Osteoblast (primary cell): ENCODE data around the gene CDC42EP5. TPM values are rescaled to one million over a fixed set of nuclear protein-coding genes. Genes with fewer than 3 reads are reported as not detected.
"Not testable (repeated sequence)": the region's sequence is repeated elsewhere in the genome, so short reads cannot be mapped to it uniquely, and the experiment has no call there.

ENCODE experiments used
- DNase-seq: peaks from one replicate; pipeline ENCODE4 v3.0.0; 2011; ENCODE audit warnings: low spot score, mixed read lengths; ENCODE audit not compliant: insufficient read length; ENCODE audit errors: missing footprints
- H2AFZ ChIP-seq: 2 replicates; pipeline ENCODE4 v1.6.0; 2011; ENCODE audit warnings: mild to moderate bottlenecking, low read length
- H3K27ac ChIP-seq: 2 replicates; pipeline ENCODE4 v1.5.1; 2011; ENCODE audit warnings: mild to moderate bottlenecking, low read depth, low read length, moderate library complexity
- H3K27me3 ChIP-seq: 2 replicates; pipeline ENCODE4 v1.6.0; 2012; ENCODE audit warnings: mild to moderate bottlenecking, control low read depth, inconsistent platforms, low read length, moderate library complexity; ENCODE audit not compliant: insufficient read depth
- H3K36me3 ChIP-seq: 2 replicates; pipeline ENCODE4 v1.5.1; 2011; ENCODE audit warnings: mild to moderate bottlenecking, low read length, control low read depth, moderate library complexity; ENCODE audit not compliant: insufficient read depth
- H3K4me1 ChIP-seq: 2 replicates; pipeline ENCODE4 v1.5.1; 2011; ENCODE audit warnings: mild to moderate bottlenecking, low read length, control low read depth, moderate library complexity; ENCODE audit not compliant: insufficient read depth
- H3K4me2 ChIP-seq: 2 replicates; pipeline ENCODE4 v1.6.0; 2011; ENCODE audit warnings: mild to moderate bottlenecking, low read length; ENCODE audit not compliant: insufficient read depth
- H3K4me3 ChIP-seq: fragments of 200-600 bp; sonication (generic); 3 replicates; pipeline ENCODE4 v1.5.1; 2012; ENCODE audit warnings: mild to moderate bottlenecking, low read length, inconsistent platforms; ENCODE audit not compliant: insufficient read depth
- H3K79me2 ChIP-seq: 2 replicates; pipeline ENCODE4 v1.6.0; 2012; ENCODE audit warnings: mild to moderate bottlenecking, low read length, control low read depth, inconsistent platforms; ENCODE audit not compliant: insufficient read depth
- H3K9me3 ChIP-seq: 2 replicates; pipeline ENCODE4 v1.5.1; 2011; ENCODE audit warnings: low read depth, low read length, control low read depth
- H4K20me1 ChIP-seq: 2 replicates; pipeline ENCODE4 v1.6.0; 2012; ENCODE audit warnings: mild to moderate bottlenecking, low read length, control low read depth; ENCODE audit not compliant: insufficient read depth
- total RNA-seq: library from RNA; depleted of rRNA; stranded (reverse); fragments of >200 nt; gene quantifications from 2 replicates; pipeline ENCODE4 v1.2.3, GENCODE V29; 2012
- TF ChIP-seq, protein P1 (sequence below): IDR thresholded peaks from 2 replicates; pipeline ENCODE4 v1.5.1; 2011; ENCODE audit warnings: mild to moderate bottlenecking, low read depth, low read length, moderate library complexity; ENCODE audit errors: extremely low read depth

Gene CDC42EP5
- total RNA-seq, 1 donor, result 18.8 TPM

DNA sequence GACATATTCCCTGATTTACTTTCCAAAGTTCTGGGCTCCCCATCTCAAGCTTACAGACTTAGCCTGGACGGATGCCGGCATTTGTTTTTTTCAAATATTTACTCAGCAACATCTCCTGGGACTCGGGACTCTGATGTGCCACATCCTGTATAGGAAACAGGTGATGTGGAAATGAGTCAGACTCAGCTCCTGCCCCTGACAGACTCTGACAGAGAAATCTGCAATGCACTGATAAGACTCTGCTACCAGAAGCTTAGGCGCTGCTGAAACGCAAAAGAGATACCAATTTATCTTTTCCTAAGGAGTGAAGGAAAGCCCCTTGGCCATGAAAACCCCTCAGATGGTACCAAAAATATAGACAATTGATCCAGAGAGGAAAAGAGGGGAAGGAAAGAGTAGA lies 45.7 kb upstream of the CDC42EP5 start:
- no peak for DNase-seq
- H3K36me3 ChIP-seq, result no peaks in the 10 kb centered on the region
- H3K4me2 ChIP-seq, result no peak overlapping the region
- H2AFZ ChIP-seq, result no peak overlapping the region
- TF ChIP-seq, protein P1, sequence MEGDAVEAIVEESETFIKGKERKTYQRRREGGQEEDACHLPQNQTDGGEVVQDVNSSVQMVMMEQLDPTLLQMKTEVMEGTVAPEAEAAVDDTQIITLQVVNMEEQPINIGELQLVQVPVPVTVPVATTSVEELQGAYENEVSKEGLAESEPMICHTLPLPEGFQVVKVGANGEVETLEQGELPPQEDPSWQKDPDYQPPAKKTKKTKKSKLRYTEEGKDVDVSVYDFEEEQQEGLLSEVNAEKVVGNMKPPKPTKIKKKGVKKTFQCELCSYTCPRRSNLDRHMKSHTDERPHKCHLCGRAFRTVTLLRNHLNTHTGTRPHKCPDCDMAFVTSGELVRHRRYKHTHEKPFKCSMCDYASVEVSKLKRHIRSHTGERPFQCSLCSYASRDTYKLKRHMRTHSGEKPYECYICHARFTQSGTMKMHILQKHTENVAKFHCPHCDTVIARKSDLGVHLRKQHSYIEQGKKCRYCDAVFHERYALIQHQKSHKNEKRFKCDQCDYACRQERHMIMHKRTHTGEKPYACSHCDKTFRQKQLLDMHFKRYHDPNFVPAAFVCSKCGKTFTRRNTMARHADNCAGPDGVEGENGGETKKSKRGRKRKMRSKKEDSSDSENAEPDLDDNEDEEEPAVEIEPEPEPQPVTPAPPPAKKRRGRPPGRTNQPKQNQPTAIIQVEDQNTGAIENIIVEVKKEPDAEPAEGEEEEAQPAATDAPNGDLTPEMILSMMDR, result no peak
- no peaks in the 10 kb centered on the region for H3K27me3 ChIP-seq
- no peak overlapping the region for H3K27ac ChIP-seq
- H4K20me1 ChIP-seq, result no peaks in the 10 kb centered on the region
- H3K9me3 ChIP-seq, result no peaks in the 10 kb centered on the region
- H3K4me1 ChIP-seq, result no peaks in the 10 kb centered on the region
- no peaks in the 10 kb centered on the region for H3K79me2 ChIP-seq
- no peak overlapping the region for H3K4me3 ChIP-seq

DNA sequence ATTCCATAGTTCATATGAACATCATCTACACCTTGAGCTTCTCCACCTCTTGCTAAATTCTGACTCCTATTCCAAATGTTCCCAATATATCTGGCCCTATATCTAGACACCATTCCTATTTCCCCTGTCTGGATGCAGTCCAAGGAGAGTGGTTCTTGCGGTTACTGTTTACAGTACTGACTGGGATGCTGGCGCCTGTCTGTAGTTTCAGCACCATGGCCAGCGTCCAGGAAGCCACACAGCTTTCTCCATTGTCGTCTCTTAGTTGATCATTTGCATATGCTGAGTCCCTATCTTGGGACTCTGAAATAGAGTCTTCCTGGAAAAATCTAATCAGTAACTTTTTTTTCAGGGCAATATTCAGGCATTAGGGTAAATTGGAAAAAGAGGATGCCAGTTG lies 44.4 kb upstream of the CDC42EP5 start:
- DNase-seq, result peak; percentile 63
- no peak overlapping the region for H3K27ac ChIP-seq
- TF ChIP-seq, protein P1, result no peak
- no peaks in the 10 kb centered on the region for H3K36me3 ChIP-seq
- no peak overlapping the region for H2AFZ ChIP-seq
- no peak overlapping the region for H3K4me2 ChIP-seq
- no peaks in the 10 kb centered on the region for H3K27me3 ChIP-seq
- H3K4me3 ChIP-seq, result no peak overlapping the region
- no peaks in the 10 kb centered on the region for H3K4me1 ChIP-seq
- H4K20me1 ChIP-seq, result no peaks in the 10 kb centered on the region
- H3K79me2 ChIP-seq, result no peaks in the 10 kb centered on the region
- H3K9me3 ChIP-seq, result no peaks in the 10 kb centered on the region

DNA sequence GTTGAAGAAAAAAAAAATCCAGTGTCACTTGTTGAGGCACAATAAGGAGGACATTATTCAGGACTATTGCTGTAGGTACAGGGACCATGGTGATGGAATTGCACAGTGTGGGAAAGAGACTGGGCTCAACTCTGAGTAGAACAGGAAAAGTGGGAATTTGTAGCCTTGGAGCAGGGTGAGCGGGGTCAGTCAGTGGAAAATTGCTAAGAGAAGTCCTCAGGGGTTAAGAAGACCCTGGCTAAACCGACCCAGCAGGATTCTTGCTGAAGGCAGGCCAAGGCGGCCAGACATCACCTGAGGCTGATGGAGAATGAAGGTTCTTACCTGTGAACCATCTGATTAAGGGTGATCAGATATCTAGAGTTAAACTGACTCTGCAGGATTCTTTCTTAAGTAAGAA lies 42.1 kb upstream of the CDC42EP5 start:
- no peak for DNase-seq
- Histone ChIP-seq H3K9me3 (no peaks in the 10 kb centered on the region), H3K4me3 (no peak overlapping the region), H3K79me2 (no peaks in the 10 kb centered on the region), H3K4me1 (no peaks in the 10 kb centered on the region), H4K20me1 (no peaks in the 10 kb centered on the region), H3K27ac (no peak overlapping the region), H3K4me2 (no peak overlapping the region), H3K27me3 (no peaks in the 10 kb centered on the region), H3K36me3 (no peaks in the 10 kb centered on the region), H2AFZ (no peak overlapping the region)
- TF ChIP-seq, protein P1, result no peak

DNA sequence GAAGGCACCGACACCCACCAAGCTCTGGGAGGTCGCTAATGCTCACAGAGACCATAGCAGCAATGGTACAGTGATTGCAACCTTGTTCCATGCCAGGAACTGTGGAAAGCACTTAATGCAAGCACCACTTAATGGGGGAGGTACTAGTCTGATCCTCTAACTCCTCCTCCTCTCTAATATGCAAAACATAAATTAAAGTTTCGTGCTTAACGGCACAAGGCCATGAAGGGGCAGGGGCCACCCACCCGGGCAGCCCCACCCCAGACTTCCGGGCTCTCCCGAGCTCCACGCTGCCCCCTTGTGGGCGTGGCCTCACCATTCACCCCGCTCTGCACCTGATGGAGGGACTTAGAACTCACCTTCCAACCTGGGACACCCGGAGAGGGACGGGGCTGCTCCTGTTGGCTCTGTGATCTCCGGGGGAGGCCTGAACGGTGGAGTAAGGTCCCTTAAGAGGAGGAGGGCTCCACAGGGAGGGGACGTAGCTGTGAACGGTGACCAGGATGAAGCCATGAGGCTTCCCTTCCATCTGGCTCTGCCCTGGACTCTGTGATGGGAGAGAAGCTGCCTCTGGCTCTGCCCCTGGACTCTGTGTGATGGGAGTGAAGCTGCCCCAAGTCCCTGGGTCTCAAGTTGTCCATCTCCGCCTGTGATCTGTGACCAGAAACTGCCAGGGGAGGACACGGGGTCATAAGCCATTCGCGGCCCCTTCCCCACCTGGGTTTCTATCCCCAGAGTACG lies 36.3 kb upstream of the CDC42EP5 start:
- H3K27ac ChIP-seq, H3K4me2 ChIP-seq, H3K4me1 ChIP-seq, H3K9me3 ChIP-seq, H3K79me2 ChIP-seq, DNase-seq, H3K4me3 ChIP-seq, H3K27me3 ChIP-seq, H4K20me1 ChIP-seq, H2AFZ ChIP-seq, H3K36me3 ChIP-seq: not testable (repeated sequence)

DNA sequence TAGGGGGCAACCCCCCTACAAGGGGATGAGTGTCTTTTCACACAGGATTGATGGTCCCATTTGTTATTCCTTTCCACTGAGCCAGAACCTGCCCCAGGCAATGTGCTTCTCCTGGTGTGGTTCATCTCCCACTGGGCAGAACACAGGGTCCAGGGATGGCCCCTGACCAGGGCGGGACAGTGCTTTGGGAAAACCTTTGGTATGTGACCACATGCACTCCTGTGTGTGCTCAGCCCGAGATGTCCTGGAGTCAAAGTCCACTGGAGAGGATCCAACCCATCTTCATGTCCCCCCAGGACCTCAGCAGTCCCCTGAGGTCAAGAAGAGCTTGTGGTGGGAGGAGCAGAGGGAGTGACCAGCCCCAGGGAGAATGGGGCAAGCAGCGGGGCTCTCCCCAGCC lies 35.4 kb upstream of the CDC42EP5 start:
- not testable (repeated sequence) for H4K20me1 ChIP-seq, H3K4me2 ChIP-seq, H3K36me3 ChIP-seq, H2AFZ ChIP-seq, DNase-seq, H3K27me3 ChIP-seq, H3K27ac ChIP-seq, H3K4me3 ChIP-seq, H3K4me1 ChIP-seq, H3K79me2 ChIP-seq, H3K9me3 ChIP-seq
